HG03558 (cell line): Measurements from ENCODE around the gene RSPH1.

Experiments
- ATAC-seq: cut with Tn5 transposase; IDR thresholded peaks from one replicate; pipeline ENCODE4 v1.9.1; 2021; ENCODE audit warnings: moderate number of reproducible peaks; ENCODE audit not compliant: unreplicated experiment; ENCODE audit errors: extremely low read depth

RSPH1 gene

GRCh38 chr21:42496120-42496838, at the start of gene RSPH1:
Gene RSPH1, minus strand, starts transcription at chr21:42496224. Its CDS starts 38 bp downstream, at chr21:42496186.
- ATAC-seq = peak; percentile 94

GRCh38 chr21:42545745-42546144, 49.7 kb upstream of the RSPH1 start:
- ATAC-seq = no peak

DNA sequence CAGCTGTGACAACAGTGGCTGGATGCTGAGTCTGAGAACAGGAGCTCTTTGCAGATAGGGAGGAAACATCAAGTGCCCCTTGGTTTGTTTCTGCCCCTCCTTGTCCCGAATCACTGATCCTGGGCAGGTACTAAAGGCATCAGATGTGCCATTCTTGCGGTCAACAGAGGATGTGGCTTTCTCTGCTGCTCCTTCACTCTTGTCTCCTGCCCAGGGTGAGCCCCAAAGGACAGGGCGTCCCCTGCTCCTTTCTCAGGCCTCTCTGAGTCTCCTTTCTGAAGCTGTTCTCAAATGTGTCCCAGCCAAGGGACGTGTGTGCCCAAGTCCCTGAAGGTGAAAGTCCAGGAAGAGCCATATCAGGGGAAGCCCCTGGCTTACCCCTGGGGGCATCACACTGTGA, 49.3 kb upstream of the RSPH1 start:
- no peak for ATAC-seq

GRCh38 chr21:42544544-42544943, 48.5 kb upstream of the RSPH1 start:
- no peak for ATAC-seq

DNA sequence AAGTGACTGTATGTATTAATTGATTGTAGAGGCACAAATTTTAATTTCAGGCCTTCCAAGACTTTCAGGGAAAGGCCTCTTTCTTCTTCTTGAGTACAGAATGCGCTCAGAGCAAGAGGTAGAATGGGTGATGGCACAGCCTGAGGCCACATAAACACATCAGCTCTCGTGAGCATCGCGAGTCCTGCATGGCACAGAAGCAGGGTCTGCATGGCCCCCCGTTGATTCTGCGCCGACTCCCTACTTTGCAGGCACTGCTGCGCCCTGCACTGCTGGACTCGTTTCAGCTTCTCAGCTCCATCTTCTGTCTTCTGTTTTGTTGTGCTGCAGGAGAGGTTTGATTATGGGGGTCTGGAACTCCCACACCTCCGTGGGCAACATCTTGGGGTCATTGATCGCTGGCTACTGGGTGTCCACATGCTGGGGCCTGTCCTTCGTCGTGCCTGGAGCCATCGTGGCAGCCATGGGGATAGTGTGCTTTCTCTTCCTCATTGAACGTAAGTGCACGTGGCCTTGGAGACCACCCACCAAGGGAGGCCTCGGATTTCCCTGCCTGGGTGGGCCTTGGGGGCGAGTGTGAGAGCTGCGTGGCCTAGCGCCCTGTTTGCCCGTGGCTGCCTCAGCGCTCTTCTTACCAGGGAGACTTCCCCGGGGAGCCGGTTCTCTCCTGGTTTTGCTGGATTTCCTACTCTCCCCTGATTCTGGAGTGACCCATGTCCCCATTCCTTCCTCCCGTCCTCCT, 47.3 kb upstream of the RSPH1 start:
- no peak for ATAC-seq

GRCh38 chr21:42542596-42542995, 46.6 kb upstream of the RSPH1 start:
- ATAC-seq = no peak

- ATAC-seq = no peak
Measured at GRCh38 chr21:42542196-42542595, 46.2 kb upstream of the RSPH1 start.

GRCh38 chr21:42541618-42542017, 45.6 kb upstream of the RSPH1 start:
- ATAC-seq = no peak

- ATAC-seq = no peak
Measured at GRCh38 chr21:42541174-42541573, 45.1 kb upstream of the RSPH1 start.

- ATAC-seq = no peak
Measured at GRCh38 chr21:42540396-42540795, 44.4 kb upstream of the RSPH1 start.

DNA sequence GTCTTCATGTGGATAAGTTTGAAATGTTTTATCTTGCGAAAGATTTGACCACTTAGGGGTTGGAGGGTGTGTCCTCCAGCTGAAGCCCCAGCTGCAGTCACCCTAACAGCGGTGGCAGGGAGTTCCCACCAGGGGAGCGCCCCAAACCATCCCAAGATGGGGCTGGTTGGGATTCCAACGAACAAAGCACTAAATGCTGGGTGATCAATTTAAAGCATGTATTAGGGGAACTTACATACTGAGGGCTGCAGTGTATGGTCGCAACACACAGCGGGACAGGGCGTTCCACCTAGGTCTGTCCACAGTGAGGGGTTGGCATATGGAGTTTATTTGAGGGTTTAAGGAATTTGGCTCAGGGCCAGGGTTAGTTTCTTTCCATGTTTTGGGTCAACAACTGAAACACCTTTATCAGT, 43.9 kb upstream of the RSPH1 start:
- ATAC-seq = no peak

GRCh38 chr21:42539342-42539741, 43.3 kb upstream of the RSPH1 start:
- ATAC-seq = no peak

DNA sequence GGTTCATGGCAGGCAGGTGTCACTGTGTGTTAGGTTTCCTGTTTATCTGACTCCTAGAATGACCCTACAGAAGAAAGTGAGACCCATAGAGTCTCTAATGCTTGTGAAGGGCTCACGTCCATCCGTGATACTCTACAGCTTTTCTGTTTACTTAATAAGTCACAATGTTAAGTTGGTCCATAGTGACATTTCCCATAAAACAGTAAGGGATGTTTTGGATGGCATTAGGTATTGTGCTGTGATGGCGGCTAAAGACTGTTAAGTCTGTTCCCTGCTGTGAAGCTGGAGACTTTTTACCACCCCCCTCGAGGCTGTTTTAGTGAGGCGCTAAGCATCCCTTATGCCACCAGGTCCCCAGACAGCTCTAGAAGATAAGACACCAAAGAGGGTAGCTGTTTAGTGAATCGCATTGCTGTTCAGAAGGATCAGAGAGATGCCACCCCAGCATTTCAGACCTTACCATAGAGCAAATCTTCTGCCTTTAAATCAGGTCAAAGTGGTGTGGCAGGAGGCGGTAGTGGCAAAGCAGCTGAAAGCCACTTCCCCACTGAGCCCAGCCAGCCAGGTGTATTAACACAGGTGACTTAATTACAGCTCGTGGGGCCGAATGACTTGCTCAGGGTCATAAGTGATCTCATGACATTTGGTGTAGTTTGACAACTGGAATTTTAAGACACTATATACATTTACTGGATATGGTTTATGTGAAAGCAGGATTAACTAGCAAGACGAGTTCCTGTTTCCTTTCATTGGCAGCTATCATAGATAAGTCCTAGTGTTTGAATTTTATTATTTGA, 42.7 kb upstream of the RSPH1 start:
- no peak for ATAC-seq

- no peak for ATAC-seq
Measured at GRCh38 chr21:42537106-42537742, 41.2 kb upstream of the RSPH1 start.

DNA sequence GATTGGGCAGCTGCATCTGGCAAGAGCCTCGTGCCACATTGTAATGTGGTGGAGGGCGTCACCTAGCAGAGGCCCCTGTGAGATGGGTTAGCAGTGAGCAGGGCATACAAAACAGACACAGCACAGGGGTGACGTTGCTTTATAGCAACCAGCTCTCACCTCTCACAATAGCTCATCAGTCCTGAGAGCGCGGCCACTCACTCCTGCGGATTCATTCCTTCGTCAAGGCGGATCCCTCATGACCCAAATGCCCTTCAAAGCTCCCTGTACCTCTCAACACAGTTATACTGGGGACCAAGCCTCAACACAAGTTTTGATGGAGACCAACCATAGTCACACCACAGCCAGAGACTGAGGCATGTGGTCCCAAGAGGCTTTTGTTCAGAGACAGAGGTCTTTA, 40.6 kb upstream of the RSPH1 start:
- ATAC-seq = no peak

DNA sequence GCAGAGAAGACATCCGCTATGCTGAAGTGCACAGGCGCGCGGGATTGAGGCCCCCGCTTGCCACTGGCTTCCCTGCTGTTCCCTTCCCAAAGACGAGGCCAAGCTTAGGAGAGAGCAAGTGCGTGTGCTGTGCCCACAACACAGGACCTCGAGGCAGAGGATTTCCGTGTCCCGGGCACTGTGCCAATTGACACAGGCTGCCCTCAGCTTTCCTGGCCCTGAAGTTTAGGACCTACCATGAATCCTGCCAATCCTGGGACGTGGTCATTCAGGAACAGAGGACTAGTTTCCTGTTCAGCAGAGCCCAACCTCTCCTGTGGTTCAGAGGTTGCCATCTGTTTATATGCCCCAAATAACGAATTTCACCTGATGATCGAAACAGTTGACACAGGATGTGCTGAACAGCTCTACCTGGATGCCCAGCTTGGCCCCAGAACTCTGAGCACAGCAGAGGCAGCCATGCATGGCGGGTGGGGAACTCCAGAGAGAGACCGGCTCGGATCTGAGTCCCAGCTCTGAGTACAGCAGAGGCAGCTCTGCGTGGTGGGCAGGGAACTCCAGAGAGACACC, 39.7 kb upstream of the RSPH1 start:
- ATAC-seq = no peak

DNA sequence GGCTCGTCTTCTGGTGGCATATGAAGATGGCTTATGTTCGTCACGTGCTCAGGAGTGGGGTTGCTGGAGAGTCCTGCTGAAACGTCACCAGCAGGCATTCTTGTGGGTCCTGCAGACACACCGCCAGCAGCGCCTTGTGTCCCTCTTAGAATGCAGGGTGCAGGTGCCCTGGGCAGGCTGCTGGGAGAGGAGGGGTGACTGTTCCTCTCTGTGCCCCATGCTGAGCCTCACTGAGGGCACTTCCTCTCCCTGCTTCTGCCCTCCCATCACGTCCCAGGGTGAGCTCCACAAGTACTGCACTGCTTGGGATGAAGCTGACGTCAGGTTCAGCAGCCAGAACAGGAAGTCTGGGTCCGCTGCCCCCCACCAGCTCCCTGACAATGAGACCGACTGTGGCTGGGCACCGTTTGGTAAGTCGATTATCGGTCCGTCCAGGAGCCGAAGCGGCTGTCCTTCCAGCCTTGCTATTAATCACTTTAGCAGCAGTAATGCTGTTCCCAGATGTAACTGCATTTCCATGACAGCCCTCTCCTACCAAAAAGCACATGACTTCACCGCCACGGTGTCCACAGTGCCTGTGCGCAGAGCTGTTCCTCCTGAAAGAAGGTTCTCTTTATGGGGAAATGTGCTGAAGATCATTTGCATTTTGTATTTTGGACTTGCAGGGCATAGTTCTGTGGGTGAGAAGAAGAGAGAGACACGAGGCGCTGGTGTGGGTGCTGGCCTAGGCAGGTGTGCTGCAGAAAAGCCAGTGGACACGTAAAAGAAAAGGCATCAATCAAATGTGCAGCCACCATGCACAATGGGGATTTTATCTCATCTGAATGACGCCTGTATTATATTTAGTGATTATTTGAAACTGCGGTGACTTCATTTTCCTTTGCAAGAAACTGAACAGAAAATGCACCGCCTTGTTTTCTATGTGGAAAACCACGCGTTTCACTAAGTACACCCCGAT, 38.7 kb upstream of the RSPH1 start:
- no peak for ATAC-seq

- no peak for ATAC-seq
Measured at GRCh38 chr21:42533963-42534355, 37.9 kb upstream of the RSPH1 start.

- no peak for ATAC-seq
Measured at GRCh38 chr21:42533306-42533962, 37.4 kb upstream of the RSPH1 start.
